CD4-positive, alpha-beta T cell treated with Interleukin-21 for 1 hour (primary cell): Measurements from ENCODE around the gene GEMIN4.
"Not testable (repeated sequence)": the region's sequence is repeated elsewhere in the genome, so short reads cannot be mapped to it uniquely, and the experiment has no call there.

Source experiments
- DNase-seq: peaks from one replicate; pipeline ENCODE4 v3.0.0-alpha.2; 2020

GEMIN4 gene

GRCh38 chr17:737561-738113 lies 14.4 kb downstream of the GEMIN4 start:
- DNase-seq: no peak

- no peak for DNase-seq
These were observed 18.3 kb downstream of the GEMIN4 start for GRCh38 chr17:733743-734142.

GRCh38 chr17:732902-733720 lies 19.0 kb downstream of the GEMIN4 start:
- DNase-seq: no peak

GRCh38 chr17:732067-732901 lies 19.8 kb downstream of the GEMIN4 start, which contains the start of gene TLCD3A:
Gene TLCD3A (plus strand): TSS chr17:732596. CDS start chr17:732648, 52 bp downstream.
- peak; percentile 57 for DNase-seq

- no peak for DNase-seq
These were observed 20.4 kb downstream of the GEMIN4 start for GRCh38 chr17:731644-732066.

GRCh38 chr17:728911-729310 lies 23.2 kb downstream of the GEMIN4 start:
- no peak for DNase-seq

GRCh38 chr17:726271-726919 lies 25.7 kb downstream of the GEMIN4 start:
- DNase-seq: no peak

- no peak for DNase-seq
These were observed 26.3 kb downstream of the GEMIN4 start for GRCh38 chr17:725746-726145.

- DNase-seq: no peak
These were observed 27.0 kb downstream of the GEMIN4 start for GRCh38 chr17:725084-725483.

- DNase-seq: no peak
These were observed 30.5 kb downstream of the GEMIN4 start for GRCh38 chr17:721540-721937.

GRCh38 chr17:720706-721539 lies 31.1 kb downstream of the GEMIN4 start:
- no peak for DNase-seq

- DNase-seq: no peak
These were observed 34.0 kb downstream of the GEMIN4 start for GRCh38 chr17:718075-718474.

GRCh38 chr17:708132-708531 lies 43.9 kb downstream of the GEMIN4 start:
- no peak for DNase-seq

- DNase-seq: no peak
These were observed 46.2 kb downstream of the GEMIN4 start for GRCh38 chr17:705863-706262.

- DNase-seq: no peak
These were observed 47.1 kb downstream of the GEMIN4 start for GRCh38 chr17:705011-705410.

GRCh38 chr17:704111-704864 lies 47.8 kb downstream of the GEMIN4 start:
- DNase-seq: no peak

- DNase-seq: no peak
These were observed 48.8 kb downstream of the GEMIN4 start for GRCh38 chr17:703081-703875.

- DNase-seq: peak; percentile 67
These were observed 51.5 kb downstream of the GEMIN4 start for GRCh38 chr17:700504-701094.

GRCh38 chr17:699345-699744 lies 52.7 kb downstream of the GEMIN4 start:
- no peak for DNase-seq

- not testable (repeated sequence) for DNase-seq
These were observed 54.0 kb downstream of the GEMIN4 start for GRCh38 chr17:698096-698495.
